ENCODE measurements around the gene PILRB.
"Not testable (repeated sequence)": the region's sequence is repeated elsewhere in the genome, so short reads cannot be mapped to it uniquely, and the experiment has no call there.

PILRB gene

GRCh38 chr7:100378114-100378755 is 20.3 kb downstream of the PILRB start:
- DNase-seq, result no peak

- no peak for DNase-seq
These were observed 22.3 kb downstream of the PILRB start for GRCh38 chr7:100380196-100380595.

- DNase-seq, result not testable (repeated sequence)
These were observed 23.8 kb downstream of the PILRB start for GRCh38 chr7:100381531-100382233.

GRCh38 chr7:100382234-100382853 is 24.4 kb downstream of the PILRB start:
- not testable (repeated sequence) for DNase-seq

- no peak for DNase-seq
These were observed 26.8 kb downstream of the PILRB start for GRCh38 chr7:100384628-100385294.

- no peak for DNase-seq
These were observed 29.0 kb downstream of the PILRB start for GRCh38 chr7:100386940-100387339.

- DNase-seq, result no peak
These were observed 29.8 kb downstream of the PILRB start for GRCh38 chr7:100387695-100388094.

GRCh38 chr7:100389437-100390088 is 31.6 kb downstream of the PILRB start:
- DNase-seq, result no peak

- no peak for DNase-seq
These were observed 32.5 kb downstream of the PILRB start for GRCh38 chr7:100390286-100391009.

GRCh38 chr7:100393233-100393905 is 35.5 kb downstream of the PILRB start:
- no peak for DNase-seq

GRCh38 chr7:100394077-100394476 is 36.2 kb downstream of the PILRB start:
- DNase-seq, result no peak

GRCh38 chr7:100396421-100396982 is 38.6 kb downstream of the PILRB start:
- DNase-seq, result no peak

GRCh38 chr7:100397315-100398081 is 39.6 kb downstream of the PILRB start:
- DNase-seq, result no peak

- DNase-seq, result no peak
These were observed 40.3 kb downstream of the PILRB start for GRCh38 chr7:100398239-100398638.

- no peak for DNase-seq
These were observed 42.1 kb downstream of the PILRB start for GRCh38 chr7:100400041-100400440.

- no peak for DNase-seq
These were observed 42.7 kb downstream of the PILRB start for GRCh38 chr7:100400656-100401055.

- DNase-seq, result no peak
These were observed 43.9 kb downstream of the PILRB start for GRCh38 chr7:100401811-100402210.

- no peak for DNase-seq
These were observed 44.3 kb downstream of the PILRB start for GRCh38 chr7:100402241-100402640.

GRCh38 chr7:100406767-100407166 is 48.9 kb downstream of the PILRB start:
- DNase-seq, result no peak

Measured in NCI-H2171 treated with DMSO at 0.1 percent for 48 hours (cell line).